Measurements from ENCODE around the gene IDH3G.

The IDH3G gene

GRCh38 chrX:153784325-153784967, 9.7 kb downstream of the IDH3G start:
- no peak for DNase-seq

GRCh38 chrX:153783378-153784013, 10.7 kb downstream of the IDH3G start:
- no peak for DNase-seq

- DNase-seq = no peak
These were observed 11.3 kb downstream of the IDH3G start for GRCh38 chrX:153782871-153783270.

- no peak for DNase-seq
These were observed 11.9 kb downstream of the IDH3G start for GRCh38 chrX:153782313-153782712.

- no peak for DNase-seq
These were observed 12.6 kb downstream of the IDH3G start for GRCh38 chrX:153781428-153782047.

- no peak for DNase-seq
These were observed 13.3 kb downstream of the IDH3G start, which contains the start of gene SRPK3 for GRCh38 chrX:153780678-153781427. TSS of gene SRPK3 (plus strand) at chrX:153781041. CDS start at chrX:153781087, 46 bp downstream.

GRCh38 chrX:153779891-153780677, 14.1 kb downstream of the IDH3G start:
- no peak for DNase-seq

- DNase-seq = no peak
These were observed 15.5 kb downstream of the IDH3G start for GRCh38 chrX:153778684-153779101.

GRCh38 chrX:153778181-153778580, 16.0 kb downstream of the IDH3G start:
- DNase-seq = no peak

- DNase-seq = no peak
These were observed 16.7 kb downstream of the IDH3G start for GRCh38 chrX:153777261-153778090.

- no peak for DNase-seq
These were observed 17.5 kb downstream of the IDH3G start for GRCh38 chrX:153776611-153777045.

GRCh38 chrX:153776120-153776599, 18.0 kb downstream of the IDH3G start:
- DNase-seq = no peak

- DNase-seq = no peak
These were observed 18.7 kb downstream of the IDH3G start for GRCh38 chrX:153775293-153776119.

- DNase-seq = no peak
These were observed 19.4 kb downstream of the IDH3G start for GRCh38 chrX:153774576-153775292.

- no peak for DNase-seq
These were observed 20.2 kb downstream of the IDH3G start for GRCh38 chrX:153773741-153774575.

- DNase-seq = no peak
These were observed 21.0 kb downstream of the IDH3G start for GRCh38 chrX:153773218-153773611.

GRCh38 chrX:153772316-153773217, 21.6 kb downstream of the IDH3G start:
- DNase-seq = no peak
